OCI-LY7 (cell line): Measurements from ENCODE around the gene PIGQ. TPM values are rescaled to one million over a fixed set of nuclear protein-coding genes. Genes with fewer than 3 reads are reported as not detected.
A peak's percentile ranks its signal among the peaks of the same experiment; 100 is the strongest.

Experiments used
- BruUV-seq: library from RNA; stranded (reverse); fragments of 400-500 nt; replicated peaks from 2 replicates; lab custom pipeline; 2021; lab: Mats Ljungman, UMichigan
- CTCF ChIA-PET: fragments of 300-600 bp; sonication (Branson Sonifier 250); formaldehyde crosslinking; loops from one replicate; lab custom pipeline; 2022; ENCODE audit warnings: antibody characterized with exemption; ENCODE audit not compliant: unreplicated experiment; lab: Charles Lee
- POLR2A ChIA-PET: fragments of 300-600 bp; sonication (Branson Sonifier 250); formaldehyde crosslinking; loops from one replicate; lab custom pipeline; 2022; ENCODE audit warnings: antibody characterized with exemption; lab: Charles Lee
- DNase-seq: peaks from one replicate; pipeline ENCODE4 v3.0.0-alpha.2; 2015; ENCODE audit warnings: low spot score
- H2AFZ ChIP-seq: fragments of 200-600 bp; sonication (generic), shearing (Covaris generic); 2 replicates; pipeline ENCODE4 v1.6.1; 2014; ENCODE audit warnings: mild to moderate bottlenecking, antibody characterized with exemption, low read length, moderate library complexity
- H3K27ac ChIP-seq: fragments of 200-600 bp; sonication (generic); 2 replicates; pipeline ENCODE4 v1.5.1; 2014; ENCODE audit warnings: mixed run types, low read depth, mild to moderate bottlenecking, moderate library complexity, low read length, inconsistent platforms; ENCODE audit not compliant: poor library complexity, severe bottlenecking
- H3K36me3 ChIP-seq: fragments of 200-600 bp; sonication (generic); 2 replicates; pipeline ENCODE4 v1.6.1; 2014; ENCODE audit warnings: mild to moderate bottlenecking, antibody characterized with exemption, low read length, moderate library complexity, mixed read lengths; ENCODE audit not compliant: insufficient read depth
- H3K4me1 ChIP-seq: fragments of 200-600 bp; sonication (generic); 2 replicates; pipeline ENCODE4 v1.5.1; 2014; ENCODE audit warnings: mild to moderate bottlenecking, low read length; ENCODE audit not compliant: insufficient read depth, poor library complexity, severe bottlenecking
- H3K4me2 ChIP-seq: fragments of 200-600 bp; sonication (generic); 2 replicates; pipeline ENCODE4 v1.6.1; 2014; ENCODE audit warnings: mild to moderate bottlenecking, low read length
- H3K4me3 ChIP-seq: fragments of 200-600 bp; sonication (generic); 2 replicates; pipeline ENCODE4 v1.5.1; 2014; ENCODE audit warnings: mild to moderate bottlenecking, low read depth, low read length; ENCODE audit not compliant: poor library complexity, severe bottlenecking
- H3K79me2 ChIP-seq: fragments of 200-600 bp; sonication (generic); 2 replicates; pipeline ENCODE4 v1.6.1; 2016; ENCODE audit warnings: low read depth, mild to moderate bottlenecking, low read length, moderate library complexity, mixed read lengths; ENCODE audit not compliant: insufficient read depth
- H3K9me2 ChIP-seq: fragments of 200-600 bp; sonication (generic); 2 replicates; pipeline ENCODE4 v1.6.1; 2016; ENCODE audit warnings: mild to moderate bottlenecking, low read length, mixed read lengths; ENCODE audit not compliant: insufficient read depth
- H3K9me3 ChIP-seq: fragments of 200-600 bp; sonication (generic); 2 replicates; pipeline ENCODE4 v1.6.1; 2014; ENCODE audit warnings: mild to moderate bottlenecking, mixed run types, low read length, mixed read lengths
- H4K20me1 ChIP-seq: fragments of 200-600 bp; sonication (generic); 2 replicates; pipeline ENCODE4 v1.6.1; 2014; ENCODE audit warnings: mild to moderate bottlenecking, antibody characterized with exemption, low read length, moderate library complexity, mixed read lengths; ENCODE audit not compliant: insufficient read depth
- CTCF ChIP-seq: fragments of 200-600 bp; sonication (generic); conservative IDR thresholded peaks from 2 replicates; pipeline ENCODE4 v1.5.1; 2014; ENCODE audit warnings: mild to moderate bottlenecking, antibody characterized with exemption, low read length, moderate library complexity, mixed read lengths
- EZH2phosphoT487 ChIP-seq: fragments of 200-600 bp; sonication (generic); IDR thresholded peaks from 2 replicates; pipeline ENCODE4 v1.6.1; 2018; ENCODE audit warnings: low read depth, borderline replicate concordance, mild to moderate bottlenecking, mixed run types, antibody characterized with exemption, low read length, moderate library complexity, mixed read lengths
- intact Hi-C: fragments of 100-400 bp; cut with micrococcal nuclease; formaldehyde crosslinking; loops from one replicate; pipeline ENCODE4 v1.10.0; 2022; ENCODE audit not compliant: unreplicated experiment
- total RNA-seq, 2 experiments: library from RNA; depleted of rRNA in 1 of 2; stranded (reverse); fragments of >200 nt in 1 of 2; shearing (Covaris generic) in 1 of 2; gene quantifications; 2 replicates each; pipeline ENCODE4 v1.2.3, GENCODE V29; 2014 to 2022

Gene PIGQ
- total RNA-seq, 2 experiments from 2014 or later = 39.0 to 54.2 TPM

- Histone ChIP-seq H2AFZ (no peak overlapping the region), H3K4me1 (peaks cover 15% of the 10 kb centered on the region), H3K4me3 (no peak overlapping the region), H3K9me2 (no peaks in the 10 kb centered on the region), H3K9me3 (no peaks in the 10 kb centered on the region), H3K4me2 (no peak overlapping the region), H3K79me2 (peaks cover 6% of the 10 kb centered on the region; the same call in 1 of the 2 replicates), H3K36me3 (peaks cover 4% of the 10 kb centered on the region; the same call in 1 of the 2 replicates), H3K27ac (no peak overlapping the region), H4K20me1 (no peaks in the 10 kb centered on the region)
- ChIA-PET CTCF (no interaction called here), POLR2A (no interaction called here)
- intact Hi-C loops = no loop called here
- DNase-seq = no peak
- no TSS peak for BruUV-seq
- TF ChIP-seq EZH2phosphoT487 = no peak
- TF ChIP-seq CTCF = no peak
Observed at GRCh38 chr16:523097-523741, 46.5 kb upstream of the PIGQ start.

GRCh38 chr16:524274-525040 is 45.3 kb upstream of the PIGQ start:
- Histone ChIP-seq H3K36me3 (peaks cover 4% of the 10 kb centered on the region; the same call in 1 of the 2 replicates), H3K79me2 (peaks cover 18% of the 10 kb centered on the region), H3K9me3 (no peaks in the 10 kb centered on the region), H3K4me2 (no peak overlapping the region), H3K4me1 (peaks cover 22% of the 10 kb centered on the region), H3K4me3 (no peak overlapping the region), H3K27ac (no peak overlapping the region), H4K20me1 (no peaks in the 10 kb centered on the region), H2AFZ (no peak overlapping the region), H3K9me2 (no peaks in the 10 kb centered on the region)
- no TSS peak for BruUV-seq
- ChIA-PET CTCF (no interaction called here), POLR2A (no interaction called here)
- intact Hi-C loops = no loop called here
- TF ChIP-seq CTCF (no peak), EZH2phosphoT487 (no peak)
- no peak for DNase-seq

- TF ChIP-seq EZH2phosphoT487 (no peak), CTCF (no peak)
- Histone ChIP-seq H3K27ac (no peak overlapping the region), H4K20me1 (no peaks in the 10 kb centered on the region), H3K36me3 (peaks cover 11% of the 10 kb centered on the region; the same call in 1 of the 2 replicates), H2AFZ (no peak overlapping the region), H3K4me2 (peak overlapping the region; percentile 90), H3K79me2 (peaks cover 25% of the 10 kb centered on the region), H3K9me2 (no peaks in the 10 kb centered on the region), H3K4me3 (no peak overlapping the region), H3K4me1 (peaks cover 24% of the 10 kb centered on the region), H3K9me3 (no peaks in the 10 kb centered on the region)
- intact Hi-C loops = no loop called here
- ChIA-PET CTCF (no interaction called here), POLR2A (no interaction called here)
- peak; percentile 11 for DNase-seq
- BruUV-seq = no TSS peak
Observed at GRCh38 chr16:525123-525519, 44.6 kb upstream of the PIGQ start.
